Esophagus squamous epithelium (tissue), 5 donors: Measurements from ENCODE around the gene PDE2A. TPM values are rescaled to one million over a fixed set of nuclear protein-coding genes. Genes with fewer than 3 reads are reported as not detected.

Experiments used
- DNase-seq: peaks from one replicate; lab custom pipeline; 2025; lab: John Stamatoyannopoulos, UW
- H3K27ac ChIP-seq, 4 donors: fragments of 200-600 bp; sonication (generic); one replicate each; pipeline ENCODE4 v1.5.1; 2016 to 2019; ENCODE audit warnings: mild to moderate bottlenecking in 1 of 4
- H3K27me3 ChIP-seq, 4 donors: fragments of 200-600 bp; sonication (generic); 1 replicate in 3 of 4; 2 replicates in 1 of 4; pipeline versions ENCODE4 v1.5.1 to v1.6.0; 2017 to 2021; ENCODE audit warnings: antibody characterized with exemption in 1 of 4
- H3K36me3 ChIP-seq, 3 donors: fragments of 200-600 bp; sonication (generic); one replicate each; pipeline ENCODE4 v1.5.1; 2016 to 2019
- H3K4me1 ChIP-seq, 3 donors: fragments of 200-600 bp; sonication (generic); one replicate each; pipeline ENCODE4 v1.5.1; 2017 to 2019
- H3K4me3 ChIP-seq, 4 donors: fragments of 200-600 bp; sonication (generic); 1 replicate in 3 of 4; 2 replicates in 1 of 4; pipeline ENCODE4 v1.5.1; 2016 to 2019; ENCODE audit warnings: mild to moderate bottlenecking in 2 of 4, moderate library complexity in 1 of 4
- H3K9me3 ChIP-seq, 3 donors: fragments of 200-600 bp; sonication (generic); one replicate each; pipeline ENCODE4 v1.5.1; 2016 to 2019
- CTCF ChIP-seq, 6 experiments: fragments of 450-650 bp in 4 of 6; fragments of 200-600 bp in 2 of 6; sonication (generic) in 2 of 6; IDR thresholded peaks; one replicate each; pipeline ENCODE4 v1.5.1; 2016 to 2019; ENCODE audit warnings: antibody characterized with exemption in 6 of 6, mild to moderate bottlenecking in 4 of 6, moderate library complexity in 4 of 6
- POLR2A ChIP-seq, 4 donors: fragments of 450-650 bp; IDR thresholded peaks; one replicate each; pipeline ENCODE4 v1.6.1; 2017; ENCODE audit warnings: antibody characterized with exemption in 4 of 4, mild to moderate bottlenecking in 4 of 4, moderate library complexity in 3 of 4
- WGBS, 2 donors: methylation state at CpG; one replicate each; pipeline ENCODE4 v1.1.5; 2018; 5-methylcytosine and 5-hydroxymethylcytosine counted together
- intact Hi-C: fragments of 100-400 bp; cut with DNase I; formaldehyde crosslinking; loops from one replicate; pipeline ENCODE4 v1.15.0; 2022
- total RNA-seq, 4 donors: library from RNA; depleted of rRNA; stranded (reverse); fragments of >200 nt; gene quantifications; one replicate each; pipeline ENCODE4 v1.1.0, GENCODE V29; 2016
- donor health status: DM: yes; HTN: yes; CAD: no.

PDE2A gene
- total RNA-seq, 4 donors from 2014 or later = 5.6 to 38.3 (median 12.9) TPM

- TF ChIP-seq POLR2A (IDR thresholded peaks at IDR 0.05) = no peak
- no peak for TF ChIP-seq CTCF (IDR thresholded peaks at IDR 0.05)
- peaks cover 0 to 12% (median 0%) of the 10 kb centered on the region in 4 donors for H3K27me3 ChIP-seq
- DNase-seq = no peak
- H3K9me3 ChIP-seq = no peaks in the 10 kb centered on the region
- no peak overlapping the region for H3K4me3 ChIP-seq
- intact Hi-C loops = loop anchor here (5.0 kb wide), 1 partner anchor 94 kb away; no protein-coding TSS in a partner anchor
- H3K36me3 ChIP-seq = peaks cover 0 to 4% (median 0%) of the 10 kb centered on the region in 3 donors
- 84 to 88% methylated on average over 6 to 10 of the region's 10 CpGs for WGBS, 2 donors
- peaks cover 0 to 20% (median 0%) of the 10 kb centered on the region in 3 donors for H3K4me1 ChIP-seq
- peak overlapping the region in 1 of 4 donors; percentile 9 for H3K27ac ChIP-seq
Measured at GRCh38 chr11:72570893-72571661, 103.1 kb downstream of the PDE2A start.

GRCh38 chr11:72569966-72570892 is 104.0 kb downstream of the PDE2A start:
- Histone ChIP-seq H3K36me3 (no peaks in the 10 kb centered on the region), H3K27ac (peak overlapping the region in 1 of 4 donors; percentile 9), H3K4me3 (no peak overlapping the region), H3K9me3 (no peaks in the 10 kb centered on the region), H3K27me3 (peaks cover 0 to 12% (median 0%) of the 10 kb centered on the region in 4 donors), H3K4me1 (peaks cover 0 to 20% (median 0%) of the 10 kb centered on the region in 3 donors)
- TF ChIP-seq CTCF (IDR thresholded peaks at IDR 0.05) (no peak), POLR2A (IDR thresholded peaks at IDR 0.05) (no peak)
- no peak for DNase-seq
- 37 to 50% methylated on average over 4 of the region's 4 CpGs for WGBS, 2 donors
- intact Hi-C loops = loop anchor here (5.0 kb wide), 1 partner anchor 93 kb away; no protein-coding TSS in a partner anchor

- no peaks in the 10 kb centered on the region for H3K9me3 ChIP-seq
- no peak overlapping the region for H3K4me3 ChIP-seq
- no peak overlapping the region for H3K27ac ChIP-seq
- WGBS, 2 donors = 86 to 87% methylated on average over 5 of the region's 6 CpGs
- H3K36me3 ChIP-seq = no peaks in the 10 kb centered on the region
- DNase-seq = no peak
- peaks cover 0 to 10% (median 0%) of the 10 kb centered on the region in 4 donors for H3K27me3 ChIP-seq
- TF ChIP-seq CTCF (IDR thresholded peaks at IDR 0.05) = no peak
- TF ChIP-seq POLR2A (IDR thresholded peaks at IDR 0.05) = no peak
- intact Hi-C loops = no loop called here
- peaks cover 0 to 20% (median 0%) of the 10 kb centered on the region in 3 donors for H3K4me1 ChIP-seq
Measured at GRCh38 chr11:72568861-72569260, 105.4 kb downstream of the PDE2A start.

GRCh38 chr11:72562431-72562830 is 111.8 kb downstream of the PDE2A start:
- TF ChIP-seq CTCF (IDR thresholded peaks at IDR 0.05) = no peak
- TF ChIP-seq POLR2A (IDR thresholded peaks at IDR 0.05) = no peak

More at GRCh38 chr11:72562431-72562830, 111.8 kb downstream of the PDE2A start:
- intact Hi-C loops = no loop called here
- H3K4me1 ChIP-seq = no peaks in the 10 kb centered on the region
- DNase-seq = no peak
- H3K9me3 ChIP-seq = no peaks in the 10 kb centered on the region
- H3K36me3 ChIP-seq = no peaks in the 10 kb centered on the region
- H3K27ac ChIP-seq = no peak overlapping the region
- H3K4me3 ChIP-seq = no peak overlapping the region
- peaks cover 0 to 8% (median 0%) of the 10 kb centered on the region in 4 donors for H3K27me3 ChIP-seq
- WGBS, 2 donors = 55 to 67% methylated on average over 3 of the region's 3 CpGs
